ENCODE data around the gene ATXN2. TPM values are rescaled to one million over a fixed set of nuclear protein-coding genes. Genes with fewer than 3 reads are reported as not detected.

The ATXN2 gene
- total RNA-seq, 1 donor from 2014 or later: 66.6 TPM

DNA sequence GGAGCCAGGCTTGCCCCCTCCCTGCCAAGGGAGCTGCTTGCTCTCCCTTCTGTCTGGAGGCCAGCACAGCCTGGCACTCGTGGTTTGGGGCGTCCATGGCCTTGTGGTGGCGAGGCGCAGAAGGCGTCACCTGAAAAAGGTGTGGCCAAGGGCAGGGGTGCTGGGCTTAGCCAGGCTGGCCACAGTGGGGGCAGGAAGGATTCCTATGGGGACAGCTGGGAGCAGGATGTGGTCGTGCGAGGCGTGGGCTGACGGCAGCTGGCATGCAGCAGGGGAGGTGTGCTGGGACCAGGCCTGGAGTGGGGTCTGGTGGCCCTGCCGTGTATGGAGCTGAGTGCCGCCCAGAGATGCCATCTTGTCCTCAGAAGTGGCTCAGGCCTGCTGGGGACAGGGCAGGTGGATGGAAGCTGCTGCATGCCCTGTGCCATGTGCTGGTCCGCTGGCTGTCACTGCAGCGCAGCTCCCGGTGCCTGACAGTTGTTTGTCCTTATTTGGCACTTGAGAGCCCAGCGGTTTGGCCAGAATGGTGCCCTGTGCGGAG lies 163.4 kb downstream of the ATXN2 start:
- intact Hi-C loops (cut with DNase I): no loop called here
- peaks cover 95% of the 10 kb centered on the region for H3K4me1 ChIP-seq

DNA sequence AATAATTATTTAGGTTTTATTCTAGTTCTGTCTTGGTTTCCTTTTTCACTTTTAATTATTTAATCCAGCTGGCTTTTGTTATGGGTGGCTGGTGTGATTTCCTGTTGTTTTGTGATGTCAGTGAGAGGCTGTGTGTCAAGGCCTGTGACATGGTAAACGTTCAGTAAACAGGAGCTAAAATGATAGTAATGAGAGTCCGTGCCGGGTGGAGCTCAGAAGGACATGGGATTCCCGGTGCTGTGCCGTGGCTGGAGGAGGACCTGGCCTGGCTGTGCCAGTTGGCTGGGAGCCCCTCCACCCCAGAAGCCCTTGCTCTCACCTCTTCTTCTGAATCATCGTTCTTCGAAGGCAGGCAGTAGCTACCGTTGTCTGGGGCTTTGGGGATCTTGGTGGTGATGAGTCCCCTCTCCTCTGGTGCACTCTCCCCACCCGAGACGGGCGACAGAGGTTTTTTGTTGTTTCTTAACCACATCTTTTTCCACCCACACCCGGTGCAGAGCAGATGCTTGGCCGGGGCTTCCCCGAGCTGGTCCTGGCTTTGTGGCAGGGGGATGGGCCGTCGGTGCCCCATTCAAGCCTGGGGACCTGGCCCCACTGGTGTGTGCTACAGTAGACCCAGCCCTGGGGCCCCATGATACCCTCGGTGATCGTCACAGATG lies 164.3 kb downstream of the ATXN2 start:
- intact Hi-C loops (cut with DNase I): no loop called here
- Histone ChIP-seq H3K4me3 (no peak overlapping the region), H3K36me3 (no peaks in the 10 kb centered on the region), H3K27me3 (no peaks in the 10 kb centered on the region), H3K27ac (peak overlapping the region; percentile 74), H3K9me3 (no peaks in the 10 kb centered on the region), H3K4me1 (peaks cover 95% of the 10 kb centered on the region)
- ATAC-seq (peak; percentile 45), DNase-seq (no peak)
- TF ChIP-seq, protein P1, sequence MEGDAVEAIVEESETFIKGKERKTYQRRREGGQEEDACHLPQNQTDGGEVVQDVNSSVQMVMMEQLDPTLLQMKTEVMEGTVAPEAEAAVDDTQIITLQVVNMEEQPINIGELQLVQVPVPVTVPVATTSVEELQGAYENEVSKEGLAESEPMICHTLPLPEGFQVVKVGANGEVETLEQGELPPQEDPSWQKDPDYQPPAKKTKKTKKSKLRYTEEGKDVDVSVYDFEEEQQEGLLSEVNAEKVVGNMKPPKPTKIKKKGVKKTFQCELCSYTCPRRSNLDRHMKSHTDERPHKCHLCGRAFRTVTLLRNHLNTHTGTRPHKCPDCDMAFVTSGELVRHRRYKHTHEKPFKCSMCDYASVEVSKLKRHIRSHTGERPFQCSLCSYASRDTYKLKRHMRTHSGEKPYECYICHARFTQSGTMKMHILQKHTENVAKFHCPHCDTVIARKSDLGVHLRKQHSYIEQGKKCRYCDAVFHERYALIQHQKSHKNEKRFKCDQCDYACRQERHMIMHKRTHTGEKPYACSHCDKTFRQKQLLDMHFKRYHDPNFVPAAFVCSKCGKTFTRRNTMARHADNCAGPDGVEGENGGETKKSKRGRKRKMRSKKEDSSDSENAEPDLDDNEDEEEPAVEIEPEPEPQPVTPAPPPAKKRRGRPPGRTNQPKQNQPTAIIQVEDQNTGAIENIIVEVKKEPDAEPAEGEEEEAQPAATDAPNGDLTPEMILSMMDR (IDR thresholded peaks at IDR 0.05): no peak

More for the DNA sequence above, 163.4 kb downstream of the ATXN2 start:
- ATAC-seq (peak; percentile 2), DNase-seq (no peak)
- peak overlapping the region; percentile 74 for H3K27ac ChIP-seq
- H3K9me3 ChIP-seq: no peaks in the 10 kb centered on the region
- no peaks in the 10 kb centered on the region for H3K27me3 ChIP-seq
- TF ChIP-seq, protein P1 (IDR thresholded peaks at IDR 0.05): no peak
- no peaks in the 10 kb centered on the region for H3K36me3 ChIP-seq
- H3K4me3 ChIP-seq: no peak overlapping the region

DNA sequence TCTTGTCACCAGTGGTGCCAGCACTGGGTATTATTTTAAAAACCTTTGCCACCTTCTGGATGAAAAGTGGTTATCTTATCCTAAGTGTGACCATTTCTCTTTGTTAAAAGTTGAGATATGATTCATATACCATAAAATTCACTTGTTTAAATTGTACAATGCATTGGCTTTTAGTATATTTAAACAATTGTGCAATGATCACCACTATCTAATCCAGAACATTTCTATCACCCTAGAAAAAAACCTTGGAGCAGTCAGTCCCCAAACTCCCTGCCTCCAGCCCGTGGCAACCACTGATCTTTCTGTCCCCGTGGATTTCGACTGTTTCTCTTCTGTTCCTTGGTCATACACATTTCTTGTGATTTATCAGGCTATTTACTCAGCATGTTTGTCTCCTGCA lies 165.1 kb downstream of the ATXN2 start:
- H3K9me3 ChIP-seq: no peaks in the 10 kb centered on the region
- peak overlapping the region; percentile 74 for H3K27ac ChIP-seq
- no peaks in the 10 kb centered on the region for H3K27me3 ChIP-seq
- TF ChIP-seq, protein P1 (IDR thresholded peaks at IDR 0.05): no peak
- no peaks in the 10 kb centered on the region for H3K36me3 ChIP-seq
- no peak overlapping the region for H3K4me3 ChIP-seq
- DNase-seq (no peak), ATAC-seq (no peak)
- intact Hi-C loops (cut with DNase I): no loop called here
- peaks cover 96% of the 10 kb centered on the region for H3K4me1 ChIP-seq

DNA sequence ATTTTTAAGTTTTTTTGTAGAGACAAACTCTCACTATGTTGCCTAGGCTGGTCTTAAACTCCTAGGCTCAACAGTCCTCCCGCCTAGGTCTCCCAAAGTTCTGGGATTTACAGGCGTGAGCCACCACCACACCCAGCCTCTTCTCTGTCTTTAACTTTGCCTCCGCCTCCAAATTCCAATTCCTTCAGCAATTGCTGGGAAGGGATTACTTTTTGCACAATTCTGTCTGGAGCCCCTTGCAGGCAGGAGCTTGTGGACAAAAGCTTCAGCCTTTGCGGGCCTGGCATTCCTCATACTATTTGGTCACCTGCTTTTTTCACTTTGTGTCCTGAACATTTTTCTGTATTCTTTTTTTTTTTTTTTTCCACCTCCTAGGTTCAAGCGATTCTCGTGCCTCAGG lies 167.3 kb downstream of the ATXN2 start:
- H3K27me3 ChIP-seq: no peaks in the 10 kb centered on the region
- no peak overlapping the region for H3K4me3 ChIP-seq
- no peaks in the 10 kb centered on the region for H3K9me3 ChIP-seq
- peaks cover 85% of the 10 kb centered on the region for H3K4me1 ChIP-seq
- DNase-seq (no peak), ATAC-seq (no peak)
- intact Hi-C loops (cut with DNase I): no loop called here
- peak overlapping the region; percentile 51 for H3K27ac ChIP-seq
- TF ChIP-seq, protein P1 (IDR thresholded peaks at IDR 0.05): no peak
- H3K36me3 ChIP-seq: no peaks in the 10 kb centered on the region

DNA sequence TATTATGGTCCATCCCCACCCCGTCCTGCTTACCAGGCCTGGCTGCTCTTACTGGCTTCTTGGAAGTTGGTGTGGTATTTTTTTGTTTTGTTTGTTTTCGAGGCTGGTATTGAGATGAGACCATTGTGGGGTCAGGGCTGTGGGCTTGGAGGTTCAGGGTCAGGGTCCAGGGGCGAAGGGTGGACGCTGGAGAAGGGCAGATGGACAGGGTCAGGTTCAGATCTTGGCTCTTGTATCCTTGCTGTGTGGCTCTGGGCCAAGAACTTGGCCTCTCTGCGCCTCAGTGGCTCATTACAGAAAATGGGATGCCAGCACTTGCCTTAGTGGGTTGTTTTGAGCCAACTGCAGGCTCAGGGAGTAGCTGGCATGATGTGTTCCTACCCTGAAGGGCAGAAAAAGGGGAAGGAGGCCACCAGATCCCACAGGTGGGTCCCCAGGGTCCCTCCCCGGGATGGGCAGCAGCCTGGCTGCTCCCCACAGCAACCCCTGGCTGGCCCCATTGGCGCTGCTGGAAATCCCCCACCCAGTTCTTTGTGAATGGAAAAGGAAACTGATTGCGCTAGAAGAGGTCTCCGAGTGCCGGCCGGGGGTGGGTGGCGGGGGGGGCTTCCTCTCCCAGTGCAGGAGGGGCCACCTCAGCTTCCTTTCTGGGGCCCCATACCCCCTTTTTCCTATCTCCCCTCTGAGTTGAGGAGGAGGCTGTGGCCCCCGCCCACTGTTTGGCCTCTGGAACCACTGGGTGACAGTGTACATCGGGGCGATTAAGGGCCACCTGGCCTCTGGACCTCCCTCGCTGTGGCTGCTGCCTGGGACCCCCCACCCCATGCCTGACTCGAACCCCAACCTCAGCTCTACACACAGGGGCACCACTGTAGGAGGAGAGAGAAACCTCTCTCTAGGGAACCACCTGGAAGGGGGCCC lies 168.4 kb downstream of the ATXN2 start:
- ATAC-seq: no peak
- DNase-seq: no peak
- H3K27me3 ChIP-seq: no peaks in the 10 kb centered on the region
- peaks cover 77% of the 10 kb centered on the region for H3K4me1 ChIP-seq
- no peak overlapping the region for H3K4me3 ChIP-seq
- no peaks in the 10 kb centered on the region for H3K9me3 ChIP-seq
- peak overlapping the region; percentile 52 for H3K27ac ChIP-seq
- intact Hi-C loops (cut with DNase I): no loop called here
- no peaks in the 10 kb centered on the region for H3K36me3 ChIP-seq
- TF ChIP-seq, protein P1 (IDR thresholded peaks at IDR 0.05): no peak
